Memory B cell (primary cell): ENCODE results near the gene RBM12.

Experiments used
- ATAC-seq: fragments of 150-1000 bp; cut with Tn5 transposase; 2 replicates; pipeline ENCODE4 v1.10.0; 2021; ENCODE audit warnings: low read depth, mild to moderate bottlenecking, moderate library complexity
- DNase-seq, 2 donors: peaks; one replicate each; pipeline ENCODE4 v3.0.0; 2022; ENCODE audit warnings: low spot score in 2 of 2
- H3K27ac Mint-ChIP-seq: one replicate; pipeline ENCODE4 v1.8.0; 2022; ENCODE audit warnings: mild to moderate bottlenecking, moderate library complexity, mixed read lengths
- H3K27me3 Mint-ChIP-seq: one replicate; pipeline ENCODE4 v1.8.0; 2022; ENCODE audit warnings: mixed read lengths
- H3K36me3 Mint-ChIP-seq: one replicate; pipeline ENCODE4 v1.8.0; 2022; ENCODE audit warnings: mild to moderate bottlenecking, mixed read lengths
- H3K4me1 Mint-ChIP-seq: one replicate; pipeline ENCODE4 v1.8.0; 2022; ENCODE audit warnings: mixed read lengths
- H3K4me3 Mint-ChIP-seq: one replicate; pipeline ENCODE4 v1.8.0; 2022; ENCODE audit warnings: mild to moderate bottlenecking, moderate library complexity, mixed read lengths
- H3K9me3 Mint-ChIP-seq: one replicate; pipeline ENCODE4 v1.8.0; 2022; ENCODE audit warnings: mixed read lengths

The RBM12 gene

GRCh38 chr20:35629427-35630145 is 35.1 kb downstream of the RBM12 start:
- peaks cover 8% of the 10 kb centered on the region for H3K4me1 Mint-ChIP-seq
- H3K9me3 Mint-ChIP-seq: no peaks in the 10 kb centered on the region
- H3K36me3 Mint-ChIP-seq: peaks cover 38% of the 10 kb centered on the region
- no peak for ATAC-seq
- no peaks in the 10 kb centered on the region for H3K27me3 Mint-ChIP-seq
- DNase-seq: no peak
- H3K4me3 Mint-ChIP-seq: no peak overlapping the region
- no peak overlapping the region for H3K27ac Mint-ChIP-seq

GRCh38 chr20:35627121-35627520 is 37.6 kb downstream of the RBM12 start:
- Mint-ChIP-seq H3K4me3 (no peak overlapping the region), H3K9me3 (no peaks in the 10 kb centered on the region), H3K27me3 (no peaks in the 10 kb centered on the region), H3K4me1 (no peaks in the 10 kb centered on the region), H3K27ac (no peak overlapping the region), H3K36me3 (peaks cover 33% of the 10 kb centered on the region)
- ATAC-seq (no peak), DNase-seq (no peak)

DNA sequence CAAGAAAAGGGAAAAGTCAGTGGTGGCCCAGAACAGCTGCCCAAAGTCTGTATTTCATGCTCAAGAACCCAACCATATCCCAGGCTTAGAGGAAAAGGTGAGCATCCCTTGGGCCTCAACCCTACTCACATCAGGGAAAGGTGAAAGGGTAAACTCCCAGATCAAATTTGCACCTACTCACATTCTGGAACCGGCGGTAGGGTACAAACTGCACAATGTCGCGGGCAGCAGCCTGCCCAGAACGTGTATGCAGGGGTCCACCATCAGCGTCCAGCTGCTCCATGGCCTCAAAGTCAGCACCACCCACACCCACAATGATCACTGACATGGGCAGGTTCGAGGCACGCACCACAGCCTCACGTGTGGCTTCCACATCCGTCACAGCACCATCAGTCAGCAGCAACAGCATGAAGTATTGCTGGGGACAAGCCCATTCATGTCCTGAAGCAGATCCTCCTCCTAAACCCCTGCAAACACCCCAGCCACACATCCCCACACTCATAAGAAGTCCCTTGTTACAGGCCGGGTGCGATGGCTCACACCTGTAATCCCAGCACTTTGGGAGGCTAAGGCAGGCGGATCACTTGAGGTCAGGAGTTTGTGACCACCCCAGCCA is 38.2 kb downstream of the RBM12 start:
- Mint-ChIP-seq H3K27me3 (no peaks in the 10 kb centered on the region), H3K4me3 (no peak overlapping the region), H3K27ac (no peak overlapping the region), H3K36me3 (peaks cover 30% of the 10 kb centered on the region), H3K9me3 (no peaks in the 10 kb centered on the region), H3K4me1 (no peaks in the 10 kb centered on the region)
- ATAC-seq (no peak), DNase-seq (no peak)

DNA sequence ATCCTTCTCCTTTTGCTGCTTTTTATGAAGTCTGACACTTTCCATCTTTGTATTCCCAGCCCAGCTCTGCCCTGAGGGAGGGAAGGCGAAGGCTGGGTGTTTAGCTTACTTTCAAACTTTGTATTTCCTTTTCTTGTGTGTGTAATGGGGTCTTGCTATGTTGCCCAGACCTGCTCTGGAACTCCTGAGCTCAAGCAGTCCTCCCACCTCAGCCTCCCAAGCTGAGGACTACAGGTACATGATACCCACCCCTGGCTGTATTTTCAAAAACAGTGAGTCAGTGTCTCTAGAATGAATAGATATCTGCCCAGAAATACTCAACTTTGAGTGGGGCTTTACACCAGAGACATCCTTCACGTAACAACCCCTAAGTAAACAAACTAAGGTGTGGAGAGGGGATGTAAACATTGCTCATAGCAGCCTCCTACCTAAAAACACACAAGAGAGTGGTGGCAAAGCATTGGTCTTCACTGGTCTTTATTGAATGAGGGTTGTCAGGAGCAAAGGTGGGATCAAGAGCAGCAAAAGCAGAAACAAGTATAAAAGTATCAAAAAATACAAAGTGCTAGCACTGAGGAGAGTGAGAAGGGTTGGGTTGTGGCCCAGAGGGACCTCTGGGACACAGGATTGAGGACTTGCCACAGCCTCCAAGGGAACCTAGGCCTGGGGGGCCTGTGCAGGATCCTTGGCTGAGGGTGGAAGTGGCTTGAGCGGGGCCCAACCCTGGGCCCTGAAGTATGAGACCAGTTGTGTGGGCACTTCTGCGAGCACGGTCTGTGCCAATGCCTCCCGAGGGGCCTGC is 38.9 kb downstream of the RBM12 start:
- DNase-seq (no peak), ATAC-seq (no peak)
- H3K36me3 Mint-ChIP-seq: peaks cover 29% of the 10 kb centered on the region
- H3K27ac Mint-ChIP-seq: peak overlapping the region; percentile 40
- H3K4me1 Mint-ChIP-seq: no peaks in the 10 kb centered on the region
- no peaks in the 10 kb centered on the region for H3K27me3 Mint-ChIP-seq
- H3K4me3 Mint-ChIP-seq: no peak overlapping the region
- H3K9me3 Mint-ChIP-seq: no peaks in the 10 kb centered on the region

GRCh38 chr20:35621560-35621946 is 43.1 kb downstream of the RBM12 start:
- Mint-ChIP-seq H3K4me1 (peaks cover 15% of the 10 kb centered on the region), H3K27ac (peak overlapping the region; percentile 0), H3K4me3 (no peak overlapping the region), H3K27me3 (no peaks in the 10 kb centered on the region), H3K36me3 (peaks cover 8% of the 10 kb centered on the region), H3K9me3 (no peaks in the 10 kb centered on the region)
- ATAC-seq (no peak), DNase-seq (no peak)

DNA sequence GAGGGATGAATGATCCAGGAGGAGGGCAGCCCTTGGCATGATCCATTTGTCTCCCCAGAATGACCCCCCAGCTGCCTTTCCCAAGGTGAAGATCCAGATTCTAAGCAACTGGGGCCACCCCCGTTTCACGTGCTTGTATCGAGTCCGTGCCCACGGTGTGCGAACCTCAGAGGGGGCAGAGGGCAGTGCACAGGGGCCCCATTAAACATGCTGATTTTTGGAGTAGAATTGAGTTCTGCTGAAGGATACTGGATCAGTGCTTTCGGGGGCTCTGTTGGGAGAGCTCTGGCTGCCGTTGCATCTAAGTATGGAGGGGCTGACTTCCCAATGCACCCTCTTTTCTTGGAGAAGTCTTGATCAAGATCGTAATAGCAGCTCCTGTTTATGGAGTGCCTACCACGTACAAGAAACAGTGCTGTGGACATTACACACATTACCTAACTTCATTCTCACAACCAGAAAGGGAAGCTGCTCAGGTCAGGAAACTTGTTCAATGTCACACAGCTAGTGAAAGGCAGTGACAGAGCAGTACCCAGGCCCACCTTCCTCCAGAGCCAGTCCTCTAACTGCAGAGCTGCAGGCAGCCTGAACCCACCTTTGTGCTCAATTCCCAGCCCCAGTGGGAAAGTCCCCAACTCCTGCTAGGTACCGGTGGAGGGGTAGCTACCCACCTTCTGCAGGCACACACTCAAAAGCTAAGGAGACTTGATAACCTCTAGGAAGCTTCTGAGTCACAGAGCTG is 43.7 kb downstream of the RBM12 start:
- H3K27ac Mint-ChIP-seq: peak overlapping the region; percentile 0
- no peaks in the 10 kb centered on the region for H3K27me3 Mint-ChIP-seq
- no peak overlapping the region for H3K4me3 Mint-ChIP-seq
- ATAC-seq (no peak), DNase-seq (no peak)
- peaks cover 15% of the 10 kb centered on the region for H3K4me1 Mint-ChIP-seq
- H3K9me3 Mint-ChIP-seq: no peaks in the 10 kb centered on the region
- peaks cover 7% of the 10 kb centered on the region for H3K36me3 Mint-ChIP-seq

DNA sequence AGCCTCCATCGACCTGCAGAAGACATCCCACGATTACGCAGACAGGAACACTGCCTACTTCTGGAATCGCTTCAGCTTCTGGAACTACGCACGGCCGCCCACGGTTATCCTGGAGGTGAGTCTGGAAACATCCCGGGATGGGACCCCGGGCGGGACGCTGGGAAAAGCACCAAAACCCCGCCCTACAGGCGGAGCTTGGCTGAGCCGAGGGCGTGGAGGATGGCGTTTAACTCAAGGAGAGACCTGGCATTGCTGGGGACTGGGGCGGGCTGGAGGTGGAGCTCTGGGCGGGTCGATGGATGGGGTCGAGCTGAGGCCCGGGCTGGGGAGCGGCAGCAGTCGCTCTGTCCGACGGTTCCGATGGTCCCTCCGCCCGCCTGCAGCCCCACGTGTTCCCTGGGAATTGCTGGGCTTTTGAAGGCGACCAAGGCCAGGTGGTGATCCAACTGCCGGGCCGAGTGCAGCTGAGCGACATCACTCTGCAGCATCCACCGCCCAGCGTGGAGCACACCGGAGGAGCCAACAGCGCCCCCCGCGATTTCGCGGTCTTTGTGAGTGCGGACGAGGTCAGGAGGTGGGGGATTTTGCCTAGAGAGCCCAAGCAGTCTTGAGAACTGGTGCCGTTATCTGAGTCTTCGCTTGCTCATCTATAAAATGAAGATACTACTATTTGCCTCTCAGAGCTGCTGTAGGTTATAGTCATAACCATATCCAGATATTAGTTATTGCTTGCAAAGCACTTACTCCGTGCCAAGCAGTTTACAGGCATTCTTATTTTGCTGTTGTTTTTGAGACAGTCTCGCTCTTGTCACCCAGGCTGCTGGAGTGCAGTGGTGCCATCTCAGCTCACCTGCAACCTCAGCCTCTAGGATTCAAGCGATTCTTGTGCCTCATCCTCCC is 45.3 kb downstream of the RBM12 start:
- Mint-ChIP-seq H3K36me3 (no peaks in the 10 kb centered on the region), H3K27me3 (no peaks in the 10 kb centered on the region), H3K4me1 (peaks cover 20% of the 10 kb centered on the region), H3K27ac (peak overlapping the region; percentile 62), H3K9me3 (no peaks in the 10 kb centered on the region), H3K4me3 (peak overlapping the region; percentile 93)
- peak; percentile 40 for ATAC-seq
- peak; percentile 81 to 83 for DNase-seq

- DNase-seq: no peak
- Mint-ChIP-seq H3K36me3 (no peaks in the 10 kb centered on the region), H3K27me3 (no peaks in the 10 kb centered on the region), H3K9me3 (no peaks in the 10 kb centered on the region), H3K27ac (peak overlapping the region; percentile 80), H3K4me1 (peaks cover 21% of the 10 kb centered on the region), H3K4me3 (peak overlapping the region; percentile 93)
- no peak for ATAC-seq
Observed at GRCh38 chr20:35618263-35619131, 46.2 kb downstream of the RBM12 start.

- Mint-ChIP-seq H3K27ac (peak overlapping the region; percentile 80), H3K9me3 (no peaks in the 10 kb centered on the region), H3K36me3 (no peaks in the 10 kb centered on the region), H3K4me1 (peaks cover 21% of the 10 kb centered on the region), H3K4me3 (peak overlapping the region; percentile 93), H3K27me3 (no peaks in the 10 kb centered on the region)
- DNase-seq (peak in 1 of 2 donors; percentile 56), ATAC-seq (no peak)
Observed at GRCh38 chr20:35617397-35618262, 47.1 kb downstream of the RBM12 start.

GRCh38 chr20:35616465-35617396 is 48.0 kb downstream of the RBM12 start:
- no peak for ATAC-seq
- H3K9me3 Mint-ChIP-seq: no peaks in the 10 kb centered on the region

More at GRCh38 chr20:35616465-35617396, 48.0 kb downstream of the RBM12 start:
- peak in 1 of 2 donors; percentile 61 for DNase-seq
- Mint-ChIP-seq H3K27ac (peak overlapping the region; percentile 100), H3K4me3 (peak overlapping the region; percentile 93), H3K36me3 (no peaks in the 10 kb centered on the region), H3K4me1 (peaks cover 26% of the 10 kb centered on the region), H3K27me3 (no peaks in the 10 kb centered on the region)
